Upper lobe of left lung (tissue), 4 donors: ENCODE data around the gene RHOT2.

Source experiments
- POLR2A ChIP-seq, 4 donors: fragments of 450-650 bp; IDR thresholded peaks; one replicate each; pipeline ENCODE4 v1.5.1; 2016 to 2017; ENCODE audit warnings: antibody characterized with exemption in 4 of 4, mild to moderate bottlenecking in 2 of 4
- POLR2AphosphoS5 ChIP-seq, 2 donors: sonication (generic); formaldehyde crosslinking; IDR thresholded peaks; one replicate each; pipeline ENCODE4 v1.5.1; 2017; ENCODE audit warnings: antibody characterized with exemption in 2 of 2
- TF ChIP-seq, protein P1 (sequence below), 6 experiments: fragments of 450-650 bp in 4 of 6; fragments of 200-600 bp in 2 of 6; sonication (generic) in 2 of 6; IDR thresholded peaks; one replicate each; pipeline ENCODE4 v1.5.1; 2016 to 2019; ENCODE audit warnings: antibody characterized with exemption in 6 of 6

DNA sequence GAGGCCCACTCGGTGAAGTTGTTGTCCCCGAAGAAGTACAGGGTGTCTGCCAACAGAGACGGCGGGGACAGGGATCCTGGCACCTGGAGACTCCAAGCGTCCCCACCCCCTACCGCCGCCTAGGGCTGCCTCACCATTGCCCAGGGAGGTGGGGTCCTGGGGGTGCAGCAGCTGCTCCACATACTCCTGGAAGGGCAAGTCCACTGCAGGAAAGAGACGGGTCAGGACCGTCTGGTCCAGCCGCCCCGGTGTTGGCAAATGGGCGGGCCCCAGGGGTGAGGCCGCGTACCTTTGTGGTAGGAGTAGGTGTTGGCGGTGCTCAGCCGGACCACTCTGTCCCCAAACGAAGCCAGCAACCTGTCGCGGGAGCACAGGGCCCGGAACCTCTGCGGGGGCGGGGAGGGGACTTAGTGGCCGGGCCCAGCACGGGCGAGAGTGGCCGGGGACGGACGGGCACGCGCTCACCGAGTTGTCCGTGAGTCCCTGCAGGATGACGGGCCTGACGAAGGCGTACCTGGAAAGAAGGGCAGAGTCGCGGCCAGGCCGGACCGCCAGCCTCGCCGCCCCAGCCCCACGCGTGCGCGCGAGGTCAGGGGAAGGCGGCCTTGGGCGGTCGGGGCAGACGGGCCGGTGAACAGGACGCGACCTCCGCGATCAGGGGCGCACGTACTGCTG, 15.6 kb downstream of the RHOT2 start:
- TF ChIP-seq, protein P1, sequence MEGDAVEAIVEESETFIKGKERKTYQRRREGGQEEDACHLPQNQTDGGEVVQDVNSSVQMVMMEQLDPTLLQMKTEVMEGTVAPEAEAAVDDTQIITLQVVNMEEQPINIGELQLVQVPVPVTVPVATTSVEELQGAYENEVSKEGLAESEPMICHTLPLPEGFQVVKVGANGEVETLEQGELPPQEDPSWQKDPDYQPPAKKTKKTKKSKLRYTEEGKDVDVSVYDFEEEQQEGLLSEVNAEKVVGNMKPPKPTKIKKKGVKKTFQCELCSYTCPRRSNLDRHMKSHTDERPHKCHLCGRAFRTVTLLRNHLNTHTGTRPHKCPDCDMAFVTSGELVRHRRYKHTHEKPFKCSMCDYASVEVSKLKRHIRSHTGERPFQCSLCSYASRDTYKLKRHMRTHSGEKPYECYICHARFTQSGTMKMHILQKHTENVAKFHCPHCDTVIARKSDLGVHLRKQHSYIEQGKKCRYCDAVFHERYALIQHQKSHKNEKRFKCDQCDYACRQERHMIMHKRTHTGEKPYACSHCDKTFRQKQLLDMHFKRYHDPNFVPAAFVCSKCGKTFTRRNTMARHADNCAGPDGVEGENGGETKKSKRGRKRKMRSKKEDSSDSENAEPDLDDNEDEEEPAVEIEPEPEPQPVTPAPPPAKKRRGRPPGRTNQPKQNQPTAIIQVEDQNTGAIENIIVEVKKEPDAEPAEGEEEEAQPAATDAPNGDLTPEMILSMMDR (IDR thresholded peaks at IDR 0.05), result no peak
- TF ChIP-seq POLR2A (IDR thresholded peaks at IDR 0.05) (no peak), POLR2AphosphoS5 (IDR thresholded peaks at IDR 0.05) (no peak)
